GM19193 (cell line): ENCODE results near the gene SMURF2.

ENCODE experiments used
- POLR2A ChIP-seq: IDR thresholded peaks from 4 replicates; pipeline ENCODE4 v1.6.1; 2011; ENCODE audit not compliant: insufficient read depth, insufficient read length; ENCODE audit errors: extremely low read depth

The SMURF2 gene

DNA sequence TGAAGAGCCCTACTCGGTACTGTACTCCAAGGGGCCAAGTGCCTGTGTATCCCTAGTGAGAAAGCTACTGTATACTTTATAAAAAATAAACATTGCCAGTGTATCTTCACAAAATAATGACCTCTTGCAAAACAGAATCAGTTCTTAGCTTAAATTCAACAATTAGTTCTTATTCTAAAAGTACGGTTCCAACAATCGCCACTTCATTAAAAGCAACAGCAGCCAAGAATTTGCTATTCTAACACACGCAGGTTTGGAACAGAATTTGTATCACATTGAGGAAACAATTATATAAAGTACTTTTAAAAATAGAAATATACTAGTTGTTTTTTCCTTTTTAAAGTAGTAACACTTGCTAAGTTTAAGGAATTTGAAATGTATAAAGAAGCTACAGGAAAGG, 106.8 kb downstream of the SMURF2 start:
- no peak for TF ChIP-seq POLR2A

DNA sequence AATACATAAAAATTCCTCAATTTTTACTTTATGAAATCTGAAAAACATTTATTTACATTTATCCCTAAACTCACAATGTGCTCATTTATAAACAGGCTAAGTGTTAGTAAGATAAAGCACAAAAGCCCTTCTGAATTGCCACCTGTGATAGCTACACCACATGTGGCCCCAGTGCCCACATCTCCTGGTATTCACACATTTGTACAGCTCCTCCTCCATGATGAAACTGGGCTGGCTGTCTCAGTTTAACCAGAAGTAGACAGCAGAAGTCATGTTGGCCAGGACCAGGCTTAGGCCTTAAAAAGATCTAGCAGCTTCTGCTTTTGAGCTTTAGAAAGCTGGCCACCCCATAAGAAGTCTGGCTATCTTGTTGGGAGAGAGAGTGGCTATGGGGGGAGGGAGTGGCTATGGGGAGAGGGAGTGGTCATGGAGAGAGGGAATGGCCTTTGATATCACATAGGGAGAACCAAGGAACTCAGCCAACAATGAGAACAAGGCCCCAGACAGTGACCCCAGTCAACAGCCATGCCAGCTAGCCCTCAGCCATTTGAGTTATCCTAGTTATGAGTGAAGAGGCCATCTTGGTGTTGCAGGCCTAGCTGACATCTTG, 108.0 kb downstream of the SMURF2 start:
- TF ChIP-seq POLR2A, result no peak

DNA sequence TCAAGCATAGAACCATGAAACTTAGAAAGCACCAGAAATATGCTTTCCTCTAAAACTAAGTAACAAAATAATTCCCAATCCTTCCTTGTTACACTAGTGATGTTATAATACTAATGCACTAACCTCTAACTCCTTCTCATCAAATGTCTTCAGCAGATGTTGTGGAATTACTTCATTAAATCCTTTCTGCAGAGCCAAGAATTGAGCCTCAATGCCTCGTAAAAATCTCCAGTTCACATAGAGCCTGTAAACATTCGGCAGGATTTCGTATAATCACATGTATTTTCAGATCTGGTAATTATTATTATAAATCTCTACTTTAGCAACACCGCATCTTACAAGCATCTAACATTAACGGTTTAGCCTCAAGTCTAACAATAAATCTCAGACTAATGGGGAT, 110.6 kb downstream of the SMURF2 start:
- no peak for TF ChIP-seq POLR2A

DNA sequence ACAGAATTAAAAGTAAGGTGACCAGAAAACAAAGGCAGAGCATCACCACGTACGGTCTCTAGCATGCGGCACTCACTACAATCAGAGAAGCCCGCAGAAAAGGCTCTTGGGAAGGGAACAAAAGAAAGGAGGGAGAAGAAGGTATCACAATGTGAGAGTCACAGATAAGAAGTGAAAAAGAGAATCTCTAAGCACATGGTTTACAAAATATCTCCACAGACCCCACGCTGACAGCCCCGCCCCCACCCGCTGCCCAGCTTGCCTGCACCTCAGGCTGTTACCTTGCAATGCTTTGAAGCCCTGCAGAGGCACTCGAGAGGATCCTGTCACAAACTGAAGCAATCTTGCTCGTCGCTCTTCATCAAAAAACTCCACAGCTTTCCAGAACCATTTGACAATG, 114.8 kb downstream of the SMURF2 start:
- TF ChIP-seq POLR2A, result no peak

DNA sequence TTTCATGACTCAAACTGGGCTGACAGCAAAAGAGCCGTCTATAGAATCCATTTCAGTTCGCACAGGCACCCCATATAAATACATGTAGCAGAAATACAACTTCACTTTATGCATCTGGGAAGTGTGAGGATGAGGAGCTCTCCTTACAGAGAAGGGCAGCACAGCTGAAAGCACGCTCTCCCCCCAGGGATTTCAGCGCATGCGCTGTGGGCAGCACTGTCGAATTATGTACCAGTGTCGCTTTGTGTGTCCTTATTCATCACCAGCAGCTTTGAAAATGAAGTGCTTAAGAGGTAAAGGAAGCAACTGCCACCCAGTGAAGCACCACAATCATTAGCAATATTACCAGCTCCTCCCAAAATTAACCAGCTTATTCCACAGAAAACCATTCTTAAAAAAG, 115.4 kb downstream of the SMURF2 start:
- TF ChIP-seq POLR2A, result no peak

DNA sequence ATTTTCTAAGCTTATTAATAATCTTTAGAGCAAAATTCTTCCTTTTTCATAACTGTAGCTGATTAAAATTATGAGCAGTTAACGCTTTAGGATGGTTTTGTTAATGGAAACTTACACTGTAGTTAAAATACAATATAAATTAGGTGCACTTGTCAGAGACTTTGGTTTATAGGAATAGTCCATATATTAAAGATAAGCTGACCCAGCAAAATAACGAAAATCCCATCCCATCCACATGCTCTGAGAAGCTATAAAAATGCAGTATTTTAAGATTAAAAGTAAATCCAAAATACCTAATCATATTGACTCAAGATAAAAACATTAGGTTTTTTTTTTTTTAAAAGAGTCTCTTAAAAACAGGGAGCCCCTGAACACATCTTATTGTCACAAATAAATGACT, 117.4 kb downstream of the SMURF2 start:
- no peak for TF ChIP-seq POLR2A

DNA sequence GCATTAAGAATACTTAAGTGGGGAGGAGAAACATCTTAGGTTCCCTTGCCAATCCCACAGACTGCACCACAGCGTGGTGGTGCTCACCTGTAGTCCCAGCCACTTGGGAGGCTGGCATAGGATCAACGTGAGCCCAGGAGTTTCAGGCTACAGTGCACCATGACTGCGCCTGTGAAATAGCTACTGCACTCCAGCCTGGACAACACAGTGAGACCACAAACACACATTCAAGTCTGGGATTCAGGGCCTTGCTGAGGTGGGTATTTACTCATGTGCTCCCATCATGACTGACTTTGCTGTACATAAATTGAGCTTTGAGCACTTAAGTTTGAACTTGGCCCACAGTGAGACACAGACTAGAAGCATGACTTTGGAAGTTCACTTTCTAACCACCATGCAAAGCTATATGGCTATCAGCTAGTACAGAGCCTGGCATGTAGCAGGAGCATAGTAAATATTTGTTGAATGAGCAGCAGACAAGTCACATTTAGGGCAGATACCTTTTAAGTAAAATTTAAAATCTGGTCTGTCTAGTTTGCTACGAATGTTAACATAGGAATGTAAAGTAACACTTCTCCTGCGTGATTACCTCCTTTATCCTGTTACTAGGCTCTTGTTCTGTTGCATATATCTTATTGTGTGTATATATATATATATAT, 121.9 kb downstream of the SMURF2 start:
- no peak for TF ChIP-seq POLR2A

DNA sequence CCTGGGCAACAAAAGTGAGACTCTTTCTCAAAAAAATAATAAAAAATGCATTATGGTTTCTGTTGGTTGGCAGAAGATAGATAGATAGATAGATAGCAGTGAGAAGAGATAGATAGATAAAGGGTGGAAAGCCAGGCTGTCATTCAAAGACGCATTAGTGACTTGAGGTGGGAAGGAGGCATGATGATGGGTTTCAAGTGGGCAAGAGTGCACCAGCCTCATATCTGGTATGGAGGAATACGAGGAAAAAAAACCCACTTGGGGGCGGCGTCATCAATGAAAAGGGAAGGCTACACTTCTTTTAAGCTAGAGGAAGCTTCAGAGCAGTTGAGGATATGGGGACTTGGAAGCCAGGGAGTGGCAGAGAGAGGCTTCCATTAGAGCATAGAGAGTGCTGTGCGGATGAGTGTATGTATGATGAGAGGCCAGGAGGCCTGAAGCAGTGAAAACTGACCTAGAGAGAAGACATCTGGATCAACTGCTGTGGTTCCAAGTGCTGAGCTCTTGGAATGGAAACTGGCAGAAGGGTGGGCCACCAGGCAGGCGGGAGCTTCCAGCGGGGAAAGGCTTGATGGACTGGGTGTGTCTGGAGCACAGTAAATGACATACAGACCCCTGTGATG, 123.5 kb downstream of the SMURF2 start:
- TF ChIP-seq POLR2A, result no peak

DNA sequence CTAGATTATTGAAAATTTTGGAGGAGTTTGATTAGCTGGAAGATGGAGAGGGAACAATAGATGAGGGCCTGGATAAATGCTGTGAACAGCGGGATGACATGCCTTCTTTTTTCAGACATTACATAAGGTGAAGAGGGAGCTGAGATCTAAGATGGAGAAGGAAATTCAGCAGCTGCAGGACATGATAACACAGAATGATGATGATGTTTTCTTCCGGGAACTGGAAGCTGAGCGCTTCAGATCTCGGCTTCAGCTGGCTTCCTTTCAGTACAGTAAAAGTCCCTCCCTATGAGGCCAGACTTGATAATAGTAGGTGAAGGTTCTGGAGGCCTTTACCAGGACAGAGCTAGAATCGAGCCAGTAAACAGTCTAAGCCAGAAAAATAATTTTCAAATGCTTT, 124.6 kb downstream of the SMURF2 start:
- TF ChIP-seq POLR2A, result no peak

DNA sequence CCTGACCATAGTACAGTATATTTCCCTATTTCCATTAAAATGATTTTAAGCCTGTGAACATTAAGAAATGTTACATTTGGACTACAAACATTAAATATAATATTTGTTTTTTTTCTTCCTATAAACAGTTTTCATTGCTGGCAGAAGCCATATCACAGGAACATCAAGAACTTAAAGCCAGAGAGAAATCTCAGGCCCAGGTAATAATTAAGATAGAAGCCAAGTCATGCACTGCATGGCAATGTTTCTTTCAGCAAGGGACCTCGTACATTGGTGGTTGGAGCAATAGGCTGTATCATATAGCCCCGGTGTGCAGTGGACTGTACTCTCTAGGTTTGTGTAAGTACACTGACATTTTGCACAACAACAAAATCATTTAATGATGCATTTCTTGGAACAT, 125.2 kb downstream of the SMURF2 start:
- TF ChIP-seq POLR2A, result no peak

DNA sequence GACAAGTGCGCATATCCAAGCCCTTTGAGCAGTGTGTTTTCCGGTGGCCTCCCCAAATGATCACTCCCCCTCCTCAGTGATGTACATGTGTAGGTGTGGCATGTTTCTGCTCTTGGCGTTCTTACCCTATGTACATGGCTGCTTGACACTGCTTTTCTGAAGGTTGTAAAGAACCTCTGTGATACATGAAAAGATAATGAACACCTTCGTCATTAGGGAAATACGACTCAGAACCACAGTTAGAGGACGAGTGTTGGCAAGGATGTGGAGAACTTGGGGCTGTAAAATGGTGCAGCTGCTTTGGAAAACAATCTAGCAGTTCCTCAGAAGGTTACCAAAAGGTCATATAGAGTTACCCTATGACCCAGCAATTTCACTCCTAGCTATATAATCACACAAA, 126.8 kb downstream of the SMURF2 start:
- no peak for TF ChIP-seq POLR2A

DNA sequence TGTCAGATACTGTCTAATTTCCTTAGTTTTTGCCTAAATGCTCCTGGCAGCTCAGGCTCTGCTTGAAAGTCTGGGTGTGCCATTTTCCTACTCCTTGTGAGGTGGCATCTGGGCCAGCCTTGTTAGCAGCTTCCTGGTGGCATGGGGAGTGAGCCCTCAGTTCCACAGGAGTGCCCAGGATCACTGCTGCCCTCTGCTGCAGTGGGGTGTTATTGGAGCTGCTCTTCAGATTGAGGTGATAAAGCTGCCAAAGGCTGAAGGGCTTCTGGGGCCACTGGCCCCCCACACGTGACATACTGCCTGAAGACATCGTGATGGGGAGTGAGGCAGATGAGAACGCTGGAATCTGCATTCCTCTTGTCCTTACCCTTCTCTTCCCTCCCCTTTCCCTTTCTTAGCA, 127.9 kb downstream of the SMURF2 start:
- TF ChIP-seq POLR2A, result no peak

DNA sequence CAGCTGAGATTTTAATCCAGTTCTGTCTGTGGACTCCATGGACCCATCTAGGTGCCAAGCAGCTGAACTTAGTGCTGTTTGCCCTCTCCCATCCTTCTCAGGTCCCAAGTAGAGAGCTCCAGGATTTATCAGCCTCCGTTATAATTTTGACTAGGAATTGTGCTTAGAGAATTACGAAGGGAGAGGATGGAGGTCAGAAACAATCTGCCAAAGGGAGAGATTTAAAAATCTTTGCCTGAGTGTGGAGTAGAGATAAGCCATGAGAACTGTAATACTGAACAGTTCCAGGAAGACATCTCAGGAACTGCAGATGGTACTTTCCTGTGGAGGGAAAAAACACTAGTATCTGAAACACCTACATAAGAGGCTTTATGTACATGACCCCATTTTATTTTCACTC, 128.3 kb downstream of the SMURF2 start:
- TF ChIP-seq POLR2A, result no peak

DNA sequence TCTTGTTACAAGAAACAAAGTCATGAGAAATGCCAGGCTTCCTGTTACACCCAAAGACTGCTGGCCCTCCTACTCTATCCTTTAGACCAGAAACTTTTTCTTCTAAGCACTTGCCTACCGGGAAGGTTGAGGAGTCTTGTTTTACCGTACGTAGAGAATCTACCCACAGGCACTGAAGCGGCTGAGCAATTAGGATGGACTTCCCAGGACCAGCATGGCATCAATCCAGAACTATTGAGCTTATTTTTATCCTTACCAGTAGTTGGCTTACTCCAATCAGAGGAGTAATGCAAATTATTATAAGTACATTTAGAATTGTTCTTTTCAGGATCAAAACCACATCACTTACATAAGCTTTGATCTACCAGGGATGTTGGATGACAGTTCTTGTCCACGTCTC, 129.7 kb downstream of the SMURF2 start:
- no peak for TF ChIP-seq POLR2A

DNA sequence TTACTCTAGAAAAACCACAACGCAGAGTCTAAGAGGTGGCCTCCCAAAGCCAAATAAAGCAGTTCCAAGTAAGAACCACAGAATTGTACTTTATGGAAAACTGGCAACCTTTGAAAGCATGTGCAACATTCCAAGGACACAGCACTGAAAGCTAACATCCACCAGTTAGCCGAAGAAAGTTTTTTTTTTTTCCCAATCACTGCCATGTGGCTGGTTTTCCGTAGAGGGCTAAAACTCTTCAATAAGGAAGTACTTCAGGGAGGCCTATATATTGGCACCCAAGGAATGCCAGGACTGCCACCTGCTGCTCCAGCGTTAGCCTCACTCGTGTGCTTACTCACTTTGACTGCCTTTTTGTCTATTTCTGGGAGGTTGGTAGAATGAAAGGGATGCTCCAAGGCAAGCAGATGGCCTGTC, 130.1 kb downstream of the SMURF2 start:
- no peak for TF ChIP-seq POLR2A

DNA sequence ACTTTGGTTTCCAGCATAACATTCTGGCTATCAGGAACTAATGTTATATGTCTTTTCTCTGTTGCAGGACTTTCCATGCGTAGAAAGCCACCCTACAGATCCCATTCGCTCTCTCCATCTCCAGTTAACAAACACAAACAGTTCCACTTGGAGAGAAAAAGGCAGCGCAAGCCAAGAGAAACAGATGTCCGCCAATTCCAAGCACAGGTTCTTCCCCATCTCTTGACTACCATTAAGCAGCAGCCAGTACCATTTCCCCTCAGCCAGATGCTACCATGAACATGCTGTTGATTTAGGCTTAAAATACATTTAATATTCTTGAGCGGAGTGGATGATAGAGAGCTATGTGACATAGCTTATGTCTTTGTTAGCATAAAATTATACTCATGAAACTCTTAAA, 132.9 kb downstream of the SMURF2 start:
- no peak for TF ChIP-seq POLR2A
